Retinal pigment epithelial cell (primary cell): ENCODE measurements around the gene RD3L.

ENCODE experiments used
- DNase-seq: peaks from one replicate; pipeline ENCODE4 v3.0.0-alpha.2; 2010; ENCODE audit warnings: low read depth
- H3K4me3 ChIP-seq: 2 replicates; pipeline ENCODE4 v1.5.1; 2011; ENCODE audit warnings: mild to moderate bottlenecking, low read length, control low read depth, moderate library complexity
- CTCF ChIP-seq: conservative IDR thresholded peaks from 2 replicates; pipeline ENCODE4 v1.5.1; 2011; ENCODE audit warnings: low read depth, low read length, control low read depth, inconsistent platforms

The RD3L gene

DNA sequence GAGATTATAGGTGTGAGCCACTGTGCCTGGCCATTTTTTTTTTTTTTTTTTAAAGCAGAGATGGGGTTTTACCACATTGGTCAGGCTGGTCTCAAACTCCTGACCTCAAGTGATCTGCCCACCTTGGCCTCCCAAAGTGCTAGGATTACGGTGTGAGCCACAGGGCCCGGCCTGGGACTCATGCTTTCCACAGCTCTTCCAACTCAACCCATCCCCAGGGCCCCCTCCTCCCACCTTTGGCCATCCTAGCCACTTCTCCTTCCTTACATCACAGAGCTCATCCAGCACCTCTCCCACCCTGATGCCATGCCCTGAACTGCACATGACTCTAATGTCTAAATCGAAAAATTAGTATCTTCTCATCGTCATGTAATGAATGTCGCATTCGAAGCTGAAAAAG is 26.7 kb downstream of the RD3L start:
- DNase-seq, result no peak
- no peak for TF ChIP-seq CTCF

DNA sequence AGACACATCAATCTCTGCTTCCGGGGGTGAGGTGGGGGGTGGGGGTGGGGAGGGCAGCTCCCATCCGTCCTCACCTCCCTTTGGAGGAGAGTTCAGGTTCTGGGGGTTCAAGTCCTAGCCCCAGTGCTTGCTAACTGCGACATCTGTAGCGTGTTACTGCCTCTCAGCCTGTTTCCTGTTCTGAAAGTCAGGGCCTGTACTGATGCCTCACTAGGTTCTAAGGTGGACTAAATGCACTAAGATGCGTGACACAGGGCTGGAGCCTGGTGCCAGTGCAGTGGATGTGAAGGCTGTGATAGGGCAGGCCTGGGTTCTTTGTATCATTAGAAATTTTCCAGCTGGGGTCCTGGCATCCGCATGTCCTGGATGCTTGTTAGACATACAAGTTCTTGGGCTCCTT is 31.3 kb downstream of the RD3L start:
- H3K4me3 ChIP-seq, result no peak overlapping the region
- DNase-seq, result no peak
- no peak for TF ChIP-seq CTCF

More for the DNA sequence above, 26.7 kb downstream of the RD3L start:
- no peak overlapping the region for H3K4me3 ChIP-seq

DNA sequence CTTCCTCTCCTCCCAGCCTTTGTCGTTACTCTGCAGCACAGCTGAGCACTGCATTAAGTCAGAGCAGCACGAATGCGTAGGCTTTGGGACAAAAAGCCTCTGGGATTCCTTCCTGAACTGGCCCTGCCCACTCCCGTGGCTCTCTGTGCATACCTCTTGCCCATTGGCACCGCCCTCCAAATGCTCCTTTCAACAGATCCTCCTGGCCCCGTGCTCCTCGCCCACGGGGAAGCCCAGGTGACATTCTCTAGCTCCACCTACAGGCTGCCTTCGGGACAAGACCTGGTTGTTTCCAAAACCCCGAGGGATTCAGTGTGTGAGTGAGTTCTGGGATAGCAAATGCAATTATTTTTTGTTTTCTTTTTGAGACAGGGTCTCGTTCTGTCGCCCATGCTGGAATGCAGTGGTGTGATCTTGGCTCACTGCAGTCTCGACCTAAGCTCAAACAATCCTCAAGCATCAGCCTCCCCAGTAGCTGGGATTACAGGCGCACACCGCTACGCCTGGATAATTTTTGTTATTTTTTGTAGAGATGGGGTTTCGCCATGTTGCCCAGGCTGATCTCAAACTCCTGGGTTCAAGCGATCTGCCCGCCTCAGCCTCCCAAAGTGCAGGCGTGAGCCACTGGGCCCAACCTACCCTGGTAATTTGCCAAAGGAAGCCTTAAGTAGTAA is 31.9 kb downstream of the RD3L start:
- peak; percentile 87 for DNase-seq
- TF ChIP-seq CTCF, result peak; percentile 92
- peak overlapping the region; percentile 1 for H3K4me3 ChIP-seq

DNA sequence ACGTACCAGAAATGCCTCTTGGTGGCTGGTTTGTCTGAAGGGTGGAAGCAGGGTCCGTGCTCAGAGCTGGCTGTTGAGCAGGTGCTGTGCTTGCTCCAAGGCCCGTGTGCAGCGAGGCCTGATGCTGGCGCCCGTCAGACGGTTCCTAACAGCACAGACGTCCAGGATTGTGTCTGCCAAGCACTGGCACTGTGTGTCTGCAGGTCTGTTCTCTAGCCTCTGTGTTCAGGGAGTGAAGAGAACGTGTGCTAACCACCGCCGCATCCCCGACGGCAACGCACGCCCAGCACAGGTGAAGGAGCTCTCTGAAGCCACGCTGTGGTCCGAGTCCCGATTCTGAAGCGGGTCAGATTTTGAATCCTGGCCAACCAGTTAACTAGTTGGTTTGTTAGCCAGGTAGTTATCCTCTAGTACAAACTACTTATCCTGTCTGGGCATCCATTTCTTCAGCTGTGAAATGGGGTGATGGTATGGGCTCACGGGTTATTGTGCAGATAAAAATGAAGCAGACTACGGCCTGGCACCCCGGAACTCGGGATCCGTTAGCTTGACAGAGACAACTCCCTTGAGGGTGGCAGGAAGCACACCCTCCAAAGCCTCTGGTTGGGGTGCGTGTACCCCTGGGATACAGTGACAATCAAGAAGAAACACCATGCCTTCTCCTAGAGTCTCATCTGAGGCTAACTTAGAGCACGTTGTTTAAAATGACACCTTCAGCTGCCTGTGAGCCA is 32.6 kb downstream of the RD3L start:
- H3K4me3 ChIP-seq, result peak overlapping the region; percentile 1

DNA sequence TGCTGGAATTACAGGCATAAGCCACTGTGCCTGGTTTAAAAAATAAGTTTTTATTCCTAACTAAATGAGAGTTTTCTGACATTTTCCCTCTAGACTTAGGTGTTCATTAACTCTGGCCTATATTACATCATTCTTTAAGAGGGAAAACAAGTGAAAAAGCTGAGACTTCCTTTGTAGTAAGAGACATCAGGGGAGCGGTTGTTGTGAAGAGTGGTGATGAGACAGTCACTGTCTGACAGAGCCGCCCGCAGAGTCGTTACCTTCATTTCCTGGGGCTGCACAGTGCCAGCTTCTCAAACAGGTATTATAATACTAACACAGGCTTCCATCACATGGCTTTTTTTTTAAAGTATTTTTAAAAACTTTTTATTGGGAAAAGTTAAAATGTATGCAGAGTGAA is 33.7 kb downstream of the RD3L start:
- no peak overlapping the region for H3K4me3 ChIP-seq
- no peak for DNase-seq
- no peak for TF ChIP-seq CTCF

More for the DNA sequence above, 32.6 kb downstream of the RD3L start:
- no peak for DNase-seq
- no peak for TF ChIP-seq CTCF

- TF ChIP-seq CTCF, result peak; percentile 8
- no peak for DNase-seq
- no peak overlapping the region for H3K4me3 ChIP-seq
Observed at GRCh38 chr14:103905842-103906456, 36.4 kb downstream of the RD3L start.
